ENCODE data around the gene NFIB. TPM values are rescaled to one million over a fixed set of nuclear protein-coding genes. Genes with fewer than 3 reads are reported as not detected.

Gene NFIB
- polyA plus RNA-seq, 1 of the 3 experiments (the other 2 are of a cell fraction) = 9.2 TPM

DNA sequence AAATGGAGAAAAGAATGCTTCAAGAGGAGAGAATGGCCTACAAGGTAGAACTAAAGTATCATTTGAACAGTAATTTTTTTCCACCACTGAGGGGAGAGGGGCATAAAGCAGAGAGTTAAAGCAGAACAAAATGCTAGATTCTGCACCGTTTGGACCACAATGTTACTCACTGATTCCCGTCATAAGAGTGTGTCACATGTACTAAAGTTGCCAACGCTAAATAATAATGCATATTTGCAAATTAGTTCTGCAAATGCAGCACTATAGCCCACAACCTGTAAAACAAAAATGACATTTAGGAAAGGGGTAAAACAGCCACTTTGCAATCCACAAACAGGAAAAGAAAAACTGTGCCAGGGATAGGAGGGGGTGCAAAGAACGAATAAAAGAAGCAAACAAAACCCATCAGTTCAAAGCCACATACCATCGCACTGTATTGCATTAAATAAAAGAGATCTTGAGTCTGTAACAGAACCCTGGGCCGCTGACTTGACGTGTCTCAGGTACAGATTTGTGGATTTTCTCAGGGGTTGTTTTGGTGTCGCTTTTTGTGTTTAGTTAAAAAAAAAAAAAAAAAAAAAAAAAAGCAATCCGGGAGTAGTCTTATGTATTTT, 7.7 kb upstream of the NFIB start:
- no peaks in the 10 kb centered on the region for H3K27me3 ChIP-seq (ENCODE audit: insufficient read depth)
- no peaks in the 10 kb centered on the region for H4K20me1 ChIP-seq (ENCODE audit: insufficient read depth)
- peak overlapping the region; percentile 60; the same call in 1 of the 2 replicates for H2AFZ ChIP-seq (ENCODE audit: low read depth)
- no peaks in the 10 kb centered on the region for H3K9me2 ChIP-seq
- CTCF ChIA-PET = interaction anchor here (0.9 to 1.6 kb wide), 3 partner anchors 32 to 112 kb away, joined by 3 to 5 read pairs (median 3); no protein-coding TSS in a partner anchor
- no peaks in the 10 kb centered on the region for H3K36me3 ChIP-seq (replicated peaks in 1 of 2; ENCODE audit: control insufficient read depth in 1 of 2, insufficient read depth in 2 of 2, low read length in 1 of 2)
- peaks cover 23 to 48% of the 10 kb centered on the region in 2 experiments for H3K4me1 ChIP-seq (ENCODE audit: control insufficient read depth in 1 of 2, insufficient read depth in 2 of 2, low read depth in 1 of 2, low read length in 1 of 2)
- peak overlapping the region; percentile 56 to 83 for H3K4me3 ChIP-seq (ENCODE audit: low read depth in 2 of 2, low read length in 1 of 2)
- peak overlapping the region; percentile 88 for H3K4me2 ChIP-seq
- peak overlapping the region; percentile 90 to 99 for H3K27ac ChIP-seq (ENCODE audit: low read depth in 2 of 2, low read length in 1 of 2)
- H3K9ac ChIP-seq = peak overlapping the region; percentile 90
- 0% methylated on average over 9 of the region's 9 CpGs for WGBS (ENCODE audit: low lambda C conversion rate)
- POLR2A ChIA-PET = interaction anchor here (0.6 to 0.7 kb wide), 2 partner anchors 113 to 1600 kb away, joined by 3 read pairs; no protein-coding TSS in a partner anchor
- peaks cover 29% of the 10 kb centered on the region for H3K79me2 ChIP-seq (ENCODE audit: insufficient read depth)
- peaks cover 53% of the 10 kb centered on the region for H3F3A ChIP-seq (replicated peaks; ENCODE audit: insufficient read depth)
- DNase-seq = no peak
- no peak for TF ChIP-seq FOXJ3 (CRISPR knock-in tag; IDR thresholded peaks at IDR 0.05)
- TF ChIP-seq CTCF (IDR thresholded peaks at IDR 0.05) = no peak
- TF ChIP-seq, protein P1, sequence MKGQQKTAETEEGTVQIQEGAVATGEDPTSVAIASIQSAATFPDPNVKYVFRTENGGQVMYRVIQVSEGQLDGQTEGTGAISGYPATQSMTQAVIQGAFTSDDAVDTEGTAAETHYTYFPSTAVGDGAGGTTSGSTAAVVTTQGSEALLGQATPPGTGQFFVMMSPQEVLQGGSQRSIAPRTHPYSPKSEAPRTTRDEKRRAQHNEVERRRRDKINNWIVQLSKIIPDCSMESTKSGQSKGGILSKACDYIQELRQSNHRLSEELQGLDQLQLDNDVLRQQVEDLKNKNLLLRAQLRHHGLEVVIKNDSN (IDR thresholded peaks at IDR 0.05; ENCODE audit: borderline replicate concordance, low read depth) = no peak
- no peak for TF ChIP-seq RFX5 (IDR thresholded peaks at IDR 0.05; ENCODE audit: low read length)
- no peak for TF ChIP-seq MEF2A (IDR thresholded peaks at IDR 0.05; ENCODE audit: borderline replicate concordance, low read depth)
- no peak for TF ChIP-seq TCF12 (IDR thresholded peaks at IDR 0.05)
- no peak for TF ChIP-seq FOXM1 (IDR thresholded peaks at IDR 0.05; ENCODE audit: low read depth)
- TF ChIP-seq NFIC (IDR thresholded peaks at IDR 0.05; ENCODE audit: borderline replicate concordance) = no peak
- TF ChIP-seq RCOR1 (IDR thresholded peaks at IDR 0.05; ENCODE audit: low read length) = no peak
- TF ChIP-seq FOSL2 (IDR thresholded peaks at IDR 0.05; ENCODE audit: borderline replicate concordance, low read depth) = no peak
- H3K9me3 ChIP-seq = no peaks in the 10 kb centered on the region

DNA sequence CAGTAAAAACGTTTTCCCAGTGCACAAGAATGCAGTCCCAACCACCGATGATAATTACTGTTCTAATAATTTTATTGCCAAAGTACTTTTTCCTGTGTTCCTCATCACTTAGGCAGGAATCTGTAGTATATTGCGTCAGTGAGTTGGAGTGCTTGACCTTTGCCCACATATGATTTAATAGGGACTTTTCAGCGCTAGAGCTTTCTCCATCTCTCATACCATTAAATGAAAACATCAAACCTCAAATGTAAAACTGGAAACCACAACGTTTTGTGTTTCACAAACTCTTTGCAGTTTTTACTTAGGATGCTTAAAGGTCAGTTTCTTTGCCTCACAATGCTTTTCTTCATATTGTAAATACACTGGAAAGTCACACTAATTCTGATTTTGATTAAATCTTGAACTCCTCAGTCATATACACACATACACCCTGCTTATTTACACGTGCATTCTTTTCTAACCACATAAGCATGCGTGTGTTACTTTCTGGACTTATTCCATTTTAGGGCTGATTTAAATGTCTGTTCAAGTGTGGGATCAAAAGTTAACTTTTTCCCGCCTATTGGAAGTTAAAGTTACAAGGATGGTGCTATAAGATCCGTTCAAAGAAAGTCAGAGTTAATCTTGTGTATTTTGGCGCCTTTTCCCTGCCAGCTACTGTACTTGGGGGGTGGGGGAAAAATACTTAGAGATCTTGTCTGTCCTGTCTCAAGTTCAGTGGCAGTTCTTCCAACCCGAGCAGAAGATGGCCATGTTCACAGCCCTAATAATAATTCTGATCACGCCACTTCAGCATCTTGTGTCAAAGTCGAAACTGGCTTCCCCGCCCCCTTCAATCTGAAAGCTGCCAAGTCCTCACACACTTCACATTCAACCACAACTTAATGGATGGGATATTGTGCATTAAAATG, 6.6 kb upstream of the NFIB start:
- peak overlapping the region; percentile 90 for H3K9ac ChIP-seq
- ChIA-PET POLR2A (no interaction called here), CTCF (interaction anchor here (1.2 to 1.6 kb wide), 2 partner anchors 33 to 109 kb away, joined by 3 to 5 read pairs; no protein-coding TSS in a partner anchor)
- TF ChIP-seq GABPA (IDR thresholded peaks at IDR 0.05; ENCODE audit: low read depth) (no peak), SIN3A (IDR thresholded peaks at IDR 0.05; ENCODE audit: borderline replicate concordance, low read depth, low read length) (0 out of 2 replicates have a peak, but pooled peaks have one; percentile 30), MEF2A (IDR thresholded peaks at IDR 0.05; ENCODE audit: borderline replicate concordance, low read depth) (no peak), TCF12 (IDR thresholded peaks at IDR 0.05) (peak; percentile 53; the same call in 1 of the 2 replicates), POLR2AphosphoS5 (IDR thresholded peaks at IDR 0.05; ENCODE audit: low read depth, low read length) (peak; percentile 47; the same call in 1 of the 2 replicates), CTCF (IDR thresholded peaks at IDR 0.05) (no peak), FOXJ3 (CRISPR knock-in tag; IDR thresholded peaks at IDR 0.05) (no peak), NFIC (IDR thresholded peaks at IDR 0.05; ENCODE audit: borderline replicate concordance) (peak; percentile 13; the same call in 1 of the 2 replicates), CHD2 (IDR thresholded peaks at IDR 0.05; ENCODE audit: low read length, partially characterized antibody) (no peak), TEAD4 (IDR thresholded peaks at IDR 0.05; ENCODE audit: borderline replicate concordance, insufficient read depth) (peak; percentile 34; the same call in 1 of the 2 replicates)
- TF ChIP-seq, protein P2, sequence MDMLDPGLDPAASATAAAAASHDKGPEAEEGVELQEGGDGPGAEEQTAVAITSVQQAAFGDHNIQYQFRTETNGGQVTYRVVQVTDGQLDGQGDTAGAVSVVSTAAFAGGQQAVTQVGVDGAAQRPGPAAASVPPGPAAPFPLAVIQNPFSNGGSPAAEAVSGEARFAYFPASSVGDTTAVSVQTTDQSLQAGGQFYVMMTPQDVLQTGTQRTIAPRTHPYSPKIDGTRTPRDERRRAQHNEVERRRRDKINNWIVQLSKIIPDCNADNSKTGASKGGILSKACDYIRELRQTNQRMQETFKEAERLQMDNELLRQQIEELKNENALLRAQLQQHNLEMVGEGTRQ (IDR thresholded peaks at IDR 0.05; ENCODE audit: borderline replicate concordance, low read depth, low read length) = no peak
- TF ChIP-seq, protein P1 (IDR thresholded peaks at IDR 0.05; ENCODE audit: borderline replicate concordance, low read depth) = no peak

More for the DNA sequence above, 6.6 kb upstream of the NFIB start:
- H3K4me1 ChIP-seq (ENCODE audit: control insufficient read depth in 1 of 2, insufficient read depth in 2 of 2, low read depth in 1 of 2, low read length in 1 of 2) = peaks cover 23 to 39% of the 10 kb centered on the region in 2 experiments
- peak overlapping the region; percentile 90 to 99 for H3K27ac ChIP-seq (ENCODE audit: low read depth in 2 of 2, low read length in 1 of 2)
- H4K20me1 ChIP-seq (ENCODE audit: insufficient read depth) = no peaks in the 10 kb centered on the region
- peak overlapping the region; percentile 79 for H2AFZ ChIP-seq (ENCODE audit: low read depth)
- H3K36me3 ChIP-seq (replicated peaks in 1 of 2; ENCODE audit: control insufficient read depth in 1 of 2, insufficient read depth in 2 of 2, low read length in 1 of 2) = no peaks in the 10 kb centered on the region
- no peak for DNase-seq
- peaks cover 29% of the 10 kb centered on the region for H3K79me2 ChIP-seq (ENCODE audit: insufficient read depth)
- H3K9me2 ChIP-seq = no peaks in the 10 kb centered on the region
- peak overlapping the region; percentile 88 for H3K4me2 ChIP-seq
- H3K9me3 ChIP-seq = no peaks in the 10 kb centered on the region
- WGBS (ENCODE audit: low lambda C conversion rate) = 2% methylated on average over 14 of the region's 14 CpGs
- peaks cover 53% of the 10 kb centered on the region for H3F3A ChIP-seq (replicated peaks; ENCODE audit: insufficient read depth)
- H3K4me3 ChIP-seq (ENCODE audit: low read depth in 2 of 2, low read length in 1 of 2) = peak overlapping the region; percentile 56 to 83
- no peaks in the 10 kb centered on the region for H3K27me3 ChIP-seq (ENCODE audit: insufficient read depth)

Data from SK-N-SH (cell line).